ENCODE data around the gene RSBN1L. TPM values are rescaled to one million over a fixed set of nuclear protein-coding genes. Genes with fewer than 3 reads are reported as not detected.
A peak's percentile ranks its signal among the peaks of the same experiment; 100 is the strongest.

Gene RSBN1L
- total and polyA plus RNA-seq, 11 donors = 4.0 to 12.1 (median 9.0) TPM

DNA sequence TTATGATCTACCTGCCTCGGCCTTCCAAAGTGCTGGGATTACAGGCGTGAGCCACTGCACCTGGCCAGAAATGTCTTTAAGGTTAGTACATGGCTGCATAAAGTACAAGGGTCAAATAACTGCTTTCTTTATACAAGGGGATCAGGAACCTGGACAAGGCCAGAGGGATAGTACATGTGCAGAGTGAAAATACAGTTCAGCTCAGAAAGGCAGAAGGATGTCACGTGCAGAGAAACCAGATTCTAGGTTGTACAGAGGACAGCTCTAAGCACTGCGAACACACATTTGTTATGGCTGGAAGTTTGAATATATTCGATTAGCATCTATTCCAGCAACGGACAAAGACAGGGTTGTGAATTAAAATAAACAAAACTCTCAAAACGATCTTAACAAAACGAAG is 6.0 kb upstream of the RSBN1L start:
- DNase-seq (no peak), ATAC-seq (no peak)
- TF ChIP-seq POLR2A (IDR thresholded peaks at IDR 0.05) (no peak), CTCF (IDR thresholded peaks at IDR 0.05) (no peak)
- Histone ChIP-seq H3K27me3 (no peaks in the 10 kb centered on the region), H3K9me3 (no peaks in the 10 kb centered on the region), H3K27ac (peak overlapping the region in 1 of 12 donors; percentile 27), H3K4me1 (peaks cover 0 to 41% (median 12%) of the 10 kb centered on the region in 12 donors), H3K4me3 (no peak overlapping the region), H3K36me3 (peaks cover 0 to 4% (median 0%) of the 10 kb centered on the region in 9 donors)
- intact Hi-C loops (cut with DNase I) = loop anchor here in 3 of 10 donors (10.0 kb wide), 2 partner anchors 55 to 65 kb away; no protein-coding TSS in a partner anchor
- WGBS, 4 donors = 86 to 90% (median 88%) methylated on average over 8 of the region's 8 CpGs

GRCh38 chr7:77691892-77692491 is 4.3 kb upstream of the RSBN1L start:
- Histone ChIP-seq H3K9me3 (no peaks in the 10 kb centered on the region), H3K4me1 (peaks cover 0 to 34% (median 11%) of the 10 kb centered on the region in 12 donors), H3K36me3 (peaks cover 0 to 4% (median 0%) of the 10 kb centered on the region in 9 donors), H3K4me3 (no peak overlapping the region), H3K27ac (no peak overlapping the region), H3K27me3 (no peaks in the 10 kb centered on the region)
- ATAC-seq = no peak
- 80 to 85% (median 83%) methylated on average over 10 of the region's 10 CpGs for WGBS, 4 donors
- no peak for DNase-seq
- intact Hi-C loops (cut with DNase I) = loop anchor here in 3 of 10 donors (10.0 kb wide), 2 partner anchors 53 to 63 kb away; no protein-coding TSS in a partner anchor
- TF ChIP-seq CTCF (IDR thresholded peaks at IDR 0.05) (no peak), POLR2A (IDR thresholded peaks at IDR 0.05) (no peak)

GRCh38 chr7:77693830-77694583 is 2.3 kb upstream of the RSBN1L start:
- no peak for ATAC-seq
- no peak for TF ChIP-seq CTCF (IDR thresholded peaks at IDR 0.05)
- TF ChIP-seq POLR2A (IDR thresholded peaks at IDR 0.05) = no peak
- intact Hi-C loops (cut with DNase I) = loop anchor here in 3 of 10 donors (10.0 kb wide), 2 partner anchors 51 to 61 kb away; no protein-coding TSS in a partner anchor
- no peaks in the 10 kb centered on the region for H3K27me3 ChIP-seq
- peaks cover 0 to 39% (median 21%) of the 10 kb centered on the region in 12 donors for H3K4me1 ChIP-seq
- H3K9me3 ChIP-seq = no peaks in the 10 kb centered on the region
- no peak overlapping the region for H3K27ac ChIP-seq
- peaks cover 0 to 4% (median 0%) of the 10 kb centered on the region in 9 donors for H3K36me3 ChIP-seq
- 89 to 93% (median 91%) methylated on average over 14 of the region's 14 CpGs for WGBS, 4 donors
- peak overlapping the region in 3 of 12 donors; percentile 79 to 98 (median 82) for H3K4me3 ChIP-seq
- DNase-seq = no peak
